GM18517 (cell line): ENCODE results near the gene VPS36.
"Not testable (repeated sequence)": the region's sequence is repeated elsewhere in the genome, so short reads cannot be mapped to it uniquely, and the experiment has no call there.

ENCODE experiments used
- ATAC-seq: cut with Tn5 transposase; IDR thresholded peaks from one replicate; pipeline ENCODE4 v1.9.1; 2021; ENCODE audit warnings: mild to moderate bottlenecking, moderate library complexity; ENCODE audit not compliant: unreplicated experiment

VPS36 gene

GRCh38 chr13:52450012-52450792 is at the start of gene VPS36:
Gene VPS36, minus strand, starts transcription at chr13:52450634. Its CDS starts 40 bp downstream, at chr13:52450594.
- ATAC-seq: peak; percentile 68

GRCh38 chr13:52497979-52498378 is 47.5 kb upstream of the VPS36 start:
- not testable (repeated sequence) for ATAC-seq

- not testable (repeated sequence) for ATAC-seq
Observed at GRCh38 chr13:52494241-52494640, 43.8 kb upstream of the VPS36 start.

- ATAC-seq: not testable (repeated sequence)
Observed at GRCh38 chr13:52491015-52491414, 40.6 kb upstream of the VPS36 start.

GRCh38 chr13:52488763-52489162 is 38.3 kb upstream of the VPS36 start:
- ATAC-seq: not testable (repeated sequence)

GRCh38 chr13:52487078-52487477 is 36.6 kb upstream of the VPS36 start:
- not testable (repeated sequence) for ATAC-seq

- ATAC-seq: not testable (repeated sequence)
Observed at GRCh38 chr13:52480677-52481428, 30.4 kb upstream of the VPS36 start.

GRCh38 chr13:52468487-52468886 is 18.1 kb upstream of the VPS36 start:
- not testable (repeated sequence) for ATAC-seq

GRCh38 chr13:52463526-52463925 is 13.1 kb upstream of the VPS36 start:
- ATAC-seq: no peak

- ATAC-seq: no peak
Observed at GRCh38 chr13:52461265-52461664, 10.8 kb upstream of the VPS36 start.

- ATAC-seq: no peak
Observed at GRCh38 chr13:52459668-52460067, 9.2 kb upstream of the VPS36 start.

- peak; percentile 23 for ATAC-seq
Observed at GRCh38 chr13:52455677-52456041, 5.2 kb upstream of the VPS36 start.

- peak; percentile 65 for ATAC-seq
Observed at GRCh38 chr13:52454820-52455676, 4.6 kb upstream of the VPS36 start, which contains the start of gene CKAP2. Gene CKAP2, plus strand, starts transcription at chr13:52455478. Its CDS starts 79 bp downstream, at chr13:52455557.

GRCh38 chr13:52454459-52454819 is 4.0 kb upstream of the VPS36 start:
- peak; percentile 41 for ATAC-seq

- ATAC-seq: no peak
Observed at GRCh38 chr13:52452470-52452869, 2.0 kb upstream of the VPS36 start.

GRCh38 chr13:52451135-52451804 is 836 bp upstream of the VPS36 start:
- no peak for ATAC-seq

GRCh38 chr13:52450793-52451116 is 321 bp upstream of the VPS36 start:
- no peak for ATAC-seq

GRCh38 chr13:52449331-52450011 is 963 bp downstream of the VPS36 start:
- ATAC-seq: peak; percentile 0

GRCh38 chr13:52447815-52448552 is 2.5 kb downstream of the VPS36 start:
- ATAC-seq: no peak
